GM19324 (cell line): ENCODE results near the gene UNC93A.

Source experiments
- ATAC-seq: cut with Tn5 transposase; IDR thresholded peaks from one replicate; pipeline ENCODE4 v1.9.1; 2021; ENCODE audit warnings: mild to moderate bottlenecking, moderate library complexity; ENCODE audit not compliant: unreplicated experiment, low FRiP score

UNC93A gene

GRCh38 chr6:167292301-167293087, 1.4 kb downstream of the UNC93A start:
- ATAC-seq: no peak

- ATAC-seq: no peak
Measured at GRCh38 chr6:167293088-167293589, 2.0 kb downstream of the UNC93A start.

- no peak for ATAC-seq
Measured at GRCh38 chr6:167293590-167294091, 2.5 kb downstream of the UNC93A start.

- no peak for ATAC-seq
Measured at GRCh38 chr6:167294241-167294640, 3.1 kb downstream of the UNC93A start.

- ATAC-seq: no peak
Measured at GRCh38 chr6:167294651-167295494, 3.8 kb downstream of the UNC93A start.

- ATAC-seq: no peak
Measured at GRCh38 chr6:167295495-167296292, 4.6 kb downstream of the UNC93A start.

- ATAC-seq: no peak
Measured at GRCh38 chr6:167296293-167296690, 5.2 kb downstream of the UNC93A start.

- no peak for ATAC-seq
Measured at GRCh38 chr6:167296902-167297301, 5.8 kb downstream of the UNC93A start.

GRCh38 chr6:167298127-167298526, 7.0 kb downstream of the UNC93A start:
- peak; percentile 58 for ATAC-seq

GRCh38 chr6:167299641-167300308, 8.7 kb downstream of the UNC93A start:
- ATAC-seq: no peak

GRCh38 chr6:167300902-167301777, 10.0 kb downstream of the UNC93A start:
- ATAC-seq: no peak

GRCh38 chr6:167302074-167302473, 11.0 kb downstream of the UNC93A start:
- no peak for ATAC-seq

GRCh38 chr6:167302796-167303195, 11.7 kb downstream of the UNC93A start:
- ATAC-seq: no peak

GRCh38 chr6:167303675-167304625, 12.8 kb downstream of the UNC93A start:
- no peak for ATAC-seq

- ATAC-seq: no peak
Measured at GRCh38 chr6:167304912-167305311, 13.8 kb downstream of the UNC93A start.

- no peak for ATAC-seq
Measured at GRCh38 chr6:167305796-167306195, 14.7 kb downstream of the UNC93A start.

GRCh38 chr6:167306401-167306998, 15.4 kb downstream of the UNC93A start:
- ATAC-seq: no peak
